HepG2 (cell line): Measurements from ENCODE around the gene MYLK3. TPM values are rescaled to one million over a fixed set of nuclear protein-coding genes. Genes with fewer than 3 reads are reported as not detected.

Source experiments
- E2F5 ChIP-seq: sonication (generic); formaldehyde crosslinking; conservative IDR thresholded peaks from 2 replicates; pipeline ENCODE4 v1.4.0; 2020; ENCODE audit warnings: missing genetic modification reagents
- PATZ1 ChIP-seq: sonication (generic); formaldehyde crosslinking; IDR thresholded peaks from 2 replicates; pipeline ENCODE4 v1.4.0; 2020; ENCODE audit warnings: missing genetic modification reagents
- ZFP36 ChIP-seq: fragments of 150-350 bp; IDR thresholded peaks from 2 replicates; pipeline ENCODE4 v1.6.1; 2018; ENCODE audit warnings: borderline replicate concordance, low read length, low read depth; ENCODE audit not compliant: partially characterized antibody
- ZMAT5 ChIP-seq: sonication (generic); formaldehyde crosslinking; IDR thresholded peaks from 2 replicates; pipeline ENCODE4 v1.5.0; 2020; ENCODE audit warnings: mild to moderate bottlenecking, low read depth, missing genetic modification reagents, borderline replicate concordance
- ZNF280D ChIP-seq: sonication (generic); formaldehyde crosslinking; IDR thresholded peaks from 2 replicates; pipeline ENCODE4 v1.5.1; 2020; ENCODE audit warnings: mild to moderate bottlenecking, missing genetic modification reagents
- ZNF609 ChIP-seq: sonication (generic); formaldehyde crosslinking; IDR thresholded peaks from 2 replicates; pipeline ENCODE4 v1.4.0; 2020; ENCODE audit warnings: mild to moderate bottlenecking, missing genetic modification reagents, borderline replicate concordance
- ZSCAN20 ChIP-seq: sonication (generic); formaldehyde crosslinking; IDR thresholded peaks from 2 replicates; pipeline ENCODE4 v1.4.0; 2020; ENCODE audit warnings: missing genetic modification reagents, mild to moderate bottlenecking, borderline replicate concordance
- polyA plus RNA-seq, 8 experiments: library from polyadenylated mRNA; depleted of rRNA in 3 of 8; stranded (reverse) in 7 of 8; unstranded in 1 of 8; fragments of >200 nt; fragmentation: Illumina TruSeq in 4 of 8; extraction: Trizol in 4 of 8; gene quantifications; 2 replicates each; pipeline versions ENCODE4 v1.2.1 to v1.2.3, GENCODE V29; 2011 to 2016; ENCODE audit warnings: low read depth in 4 of 8, missing spikeins in 1 of 8, mixed read lengths in 1 of 8; ENCODE audit not compliant: insufficient read depth in 1 of 8
- total RNA-seq, 5 experiments: library from RNA; depleted of rRNA; stranded (reverse); fragments of >200 nt; fragmentation: Illumina TruSeq; extraction: Trizol; gene quantifications; 2 replicates each; pipeline ENCODE4 v1.2.3, GENCODE V29; 2016; ENCODE audit warnings: low read depth in 1 of 5

Gene MYLK3
- total and polyA plus RNA-seq, 2 of the 13 experiments (the other 11 are each of a cell fraction or from before 2014, with no cell fraction given) = 0.04 to 0.18 TPM

- TF ChIP-seq ZNF609 = peak; percentile 61; the same call in 1 of the 2 replicates
- peak; percentile 81 for TF ChIP-seq E2F5 (CRISPR knock-in tag)
- no peak for TF ChIP-seq ZMAT5 (CRISPR knock-in tag)
- peak; percentile 75 for TF ChIP-seq PATZ1 (CRISPR knock-in tag)
- TF ChIP-seq ZNF280D = peak; percentile 49; the same call in 1 of the 2 replicates
- TF ChIP-seq ZFP36 = no peak
- no peak for TF ChIP-seq ZSCAN20 (CRISPR knock-in tag)
Measured at GRCh38 chr16:46789499-46790414, 41.6 kb upstream of the MYLK3 start (continued).
